Stimulated activated CD8-positive, alpha-beta memory T cell treated with anti-CD3 and anti-CD28 coated beads, Interleukin-15, amount 100 ng/mL, for 24 hours (primary cell): ENCODE measurements around the gene ZNF273.
"Not testable (repeated sequence)": the region's sequence is repeated elsewhere in the genome, so short reads cannot be mapped to it uniquely, and the experiment has no call there.

ENCODE experiments used
- DNase-seq: peaks from one replicate; pipeline ENCODE4 v3.0.0-alpha.2; 2020; ENCODE audit warnings: low read depth

ZNF273 gene

GRCh38 chr7:64946772-64947171 is 43.7 kb downstream of the ZNF273 start:
- DNase-seq = no peak

- DNase-seq = no peak
Measured at GRCh38 chr7:64947252-64948000, 44.4 kb downstream of the ZNF273 start.

GRCh38 chr7:64948774-64949173 is 45.7 kb downstream of the ZNF273 start:
- DNase-seq = not testable (repeated sequence)

- DNase-seq = not testable (repeated sequence)
Measured at GRCh38 chr7:64950673-64951072, 47.6 kb downstream of the ZNF273 start.

- no peak for DNase-seq
Measured at GRCh38 chr7:64951250-64951848, 48.3 kb downstream of the ZNF273 start.

GRCh38 chr7:64959072-64959747 is 56.1 kb downstream of the ZNF273 start:
- no peak for DNase-seq

GRCh38 chr7:64965594-64965993 is 62.5 kb downstream of the ZNF273 start:
- no peak for DNase-seq

GRCh38 chr7:64978497-64979203 is 75.6 kb downstream of the ZNF273 start:
- no peak for DNase-seq
